HG03103 (cell line): ENCODE results near the gene HNRNPA1L2.
"Not testable (repeated sequence)": the region's sequence is repeated elsewhere in the genome, so short reads cannot be mapped to it uniquely, and the experiment has no call there.

ENCODE experiments used
- ATAC-seq: cut with Tn5 transposase; IDR thresholded peaks from one replicate; pipeline ENCODE4 v1.9.1; 2021; ENCODE audit warnings: low read depth; ENCODE audit not compliant: unreplicated experiment

HNRNPA1L2 gene

DNA sequence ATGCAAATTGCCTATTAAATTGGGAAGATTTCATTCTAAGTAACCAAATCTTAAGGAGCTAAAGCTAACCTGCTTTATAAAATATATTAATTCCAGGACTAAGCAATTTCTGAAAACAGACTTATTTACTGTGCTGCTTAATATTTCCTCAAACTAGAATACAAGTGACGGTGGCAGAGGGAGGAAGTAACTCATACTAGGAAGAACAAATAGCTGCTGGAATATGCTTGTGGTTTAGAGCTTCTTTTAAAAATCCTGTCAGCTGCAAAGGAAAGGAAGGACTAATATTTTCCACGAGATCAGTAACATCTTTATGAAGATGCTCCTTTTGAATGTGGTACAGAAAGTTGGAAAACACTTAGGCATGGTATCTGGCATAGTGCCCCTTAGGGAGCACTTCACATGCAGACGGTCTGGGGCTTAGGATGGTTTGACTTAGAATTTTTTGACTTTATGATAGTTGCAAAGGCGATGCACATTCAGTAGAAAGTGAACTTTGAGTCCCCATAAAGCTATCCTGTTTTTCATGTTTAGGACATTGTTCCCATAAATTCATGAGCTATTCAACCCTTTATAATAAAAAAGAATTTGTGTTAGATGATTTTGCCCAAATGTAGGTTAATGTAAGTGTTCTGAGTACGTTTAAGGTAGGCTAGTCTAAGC lies 3.4 kb upstream of the HNRNPA1L2 start:
- no peak for ATAC-seq

DNA sequence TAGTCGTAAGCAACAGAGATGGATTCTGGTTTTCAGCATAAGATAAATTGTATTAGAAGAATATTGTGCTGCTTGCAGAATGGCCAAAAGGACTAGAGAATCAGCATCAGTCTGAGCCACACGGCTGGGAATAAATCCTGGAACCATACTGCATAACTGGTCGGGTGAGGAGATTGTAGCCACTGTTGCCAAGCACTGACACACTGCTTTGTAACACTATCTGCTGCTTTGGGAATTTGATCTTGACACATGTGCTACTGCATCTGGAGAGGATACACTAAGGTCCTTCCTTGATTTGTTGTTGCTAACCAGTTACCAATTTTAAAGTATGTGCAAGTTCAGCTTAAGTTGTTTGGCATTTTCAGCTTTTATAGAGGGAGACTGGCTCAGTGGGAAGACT lies 1.9 kb downstream of the HNRNPA1L2 start:
- no peak for ATAC-seq

GRCh38 chr13:52646967-52647366 lies 4.7 kb downstream of the HNRNPA1L2 start:
- ATAC-seq, result no peak

- ATAC-seq, result no peak
These were observed 8.5 kb downstream of the HNRNPA1L2 start for GRCh38 chr13:52650731-52651130.

DNA sequence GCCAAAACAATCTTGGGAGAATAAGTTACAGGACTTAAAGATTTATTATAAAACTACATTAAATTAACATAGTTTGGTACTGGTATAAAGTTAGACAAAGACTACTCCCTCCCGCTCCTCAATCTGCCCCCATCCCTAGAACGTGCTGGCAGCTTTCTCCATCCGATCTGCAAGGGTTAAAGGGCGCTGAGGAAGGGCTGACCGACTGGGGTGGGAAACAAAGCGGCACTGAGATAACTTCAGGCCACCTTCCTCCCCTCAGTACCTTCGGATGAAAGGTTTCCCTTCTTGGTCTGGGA lies 9.6 kb downstream of the HNRNPA1L2 start:
- ATAC-seq, result peak; percentile 2

GRCh38 chr13:52652196-52652979 lies 10.2 kb downstream of the HNRNPA1L2 start, which contains the start of gene SUGT1:
TSS of gene SUGT1 (plus strand) at chr13:52652836. CDS start at chr13:52652921, 85 bp downstream.
- peak; percentile 90 for ATAC-seq

- peak; percentile 24 for ATAC-seq
These were observed 10.7 kb downstream of the HNRNPA1L2 start for GRCh38 chr13:52652980-52653303.

GRCh38 chr13:52659340-52659739 lies 17.1 kb downstream of the HNRNPA1L2 start:
- ATAC-seq, result no peak

DNA sequence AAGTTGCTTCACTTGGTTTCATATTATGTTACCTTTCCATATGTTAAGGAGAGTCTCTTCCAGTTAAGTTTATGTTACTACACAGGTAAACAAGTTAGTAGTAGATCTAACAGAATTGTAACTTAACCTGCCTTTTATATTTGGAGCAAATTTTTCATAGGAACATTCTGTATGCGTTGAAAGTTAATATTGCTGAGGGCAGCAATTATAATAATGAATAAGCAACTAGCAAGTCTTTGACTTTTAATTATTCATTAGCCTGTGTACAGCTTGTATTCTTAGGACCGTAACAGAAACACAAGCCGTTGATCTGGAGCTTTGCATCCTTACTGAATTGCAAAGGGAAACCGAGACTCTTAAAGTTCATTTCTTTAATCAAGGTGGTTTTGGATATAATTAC lies 22.0 kb downstream of the HNRNPA1L2 start:
- ATAC-seq, result no peak

DNA sequence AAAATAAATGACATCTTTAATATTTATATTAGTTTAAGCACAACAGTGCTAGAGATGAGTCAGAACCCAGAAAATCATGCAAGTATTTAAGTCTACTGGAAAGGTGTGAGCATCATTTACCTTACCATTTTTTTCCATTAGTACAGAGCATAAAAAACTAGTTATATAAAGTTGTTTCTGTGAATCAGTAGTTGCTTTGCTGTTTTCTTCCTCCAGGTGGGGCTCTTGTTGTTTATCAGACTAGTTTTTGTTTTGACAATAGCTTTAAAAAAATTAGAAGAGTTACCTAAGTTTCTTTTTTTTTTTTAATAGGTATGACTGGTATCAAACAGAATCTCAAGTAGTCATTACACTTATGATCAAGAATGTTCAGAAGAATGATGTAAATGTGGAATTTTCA lies 23.1 kb downstream of the HNRNPA1L2 start:
- ATAC-seq, result no peak

GRCh38 chr13:52669677-52670076 lies 27.4 kb downstream of the HNRNPA1L2 start:
- ATAC-seq, result no peak

DNA sequence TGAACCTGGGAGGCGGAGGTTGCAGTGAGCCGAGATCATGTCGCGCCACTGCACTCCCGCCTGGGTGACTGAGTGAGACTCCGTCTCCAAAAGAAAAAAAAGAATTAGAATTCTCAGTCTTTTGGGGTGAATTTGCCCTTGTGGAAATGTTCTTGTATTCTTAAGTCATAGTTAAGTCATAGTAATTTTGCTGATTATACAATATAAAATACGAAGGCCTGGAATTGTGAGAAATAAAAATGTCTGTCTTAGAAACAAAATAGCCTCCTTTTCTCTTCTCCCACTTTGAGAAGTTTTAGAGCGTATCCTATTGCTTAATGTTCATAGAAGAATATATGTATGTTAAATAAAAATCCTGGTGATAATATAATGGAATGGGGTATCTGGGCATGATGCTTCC lies 28.5 kb downstream of the HNRNPA1L2 start:
- no peak for ATAC-seq

DNA sequence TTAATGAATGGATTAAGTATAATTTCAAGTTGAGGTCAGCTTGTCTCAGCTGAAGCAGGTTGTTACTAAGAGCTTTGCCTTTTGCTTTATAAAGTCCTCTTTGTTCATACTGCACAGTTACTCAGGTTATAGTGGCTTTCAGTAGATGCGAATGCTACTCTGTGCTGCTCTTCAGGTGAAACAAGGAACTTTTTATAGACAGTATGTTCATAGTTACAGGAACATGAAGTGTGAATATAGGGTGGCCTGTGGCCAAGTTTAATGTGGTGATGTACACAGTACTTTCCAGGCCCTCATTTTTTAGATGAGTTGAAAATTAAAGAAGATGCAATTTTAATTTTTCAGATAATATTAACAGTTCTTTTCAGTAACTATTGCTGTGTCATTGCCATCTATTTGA lies 31.2 kb downstream of the HNRNPA1L2 start:
- ATAC-seq, result no peak

DNA sequence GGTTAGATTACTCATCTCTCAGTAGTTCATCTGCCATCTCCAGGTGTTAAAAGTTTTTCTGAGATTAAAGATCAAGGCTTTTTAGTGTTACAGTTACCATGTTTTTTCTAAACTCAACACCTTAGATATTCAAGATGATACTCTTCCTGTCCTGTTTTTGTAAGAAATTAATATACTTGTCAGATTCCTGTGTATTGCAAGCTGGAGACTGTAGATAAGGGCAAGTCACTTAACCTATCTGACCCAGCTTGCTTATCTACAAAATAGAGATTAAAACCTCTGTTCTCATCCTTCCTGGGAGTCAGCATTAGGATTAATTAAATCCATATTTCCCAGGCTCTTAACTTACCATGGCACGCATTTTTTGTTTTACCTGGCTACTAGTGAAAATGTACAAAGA lies 35.6 kb downstream of the HNRNPA1L2 start:
- ATAC-seq, result no peak

DNA sequence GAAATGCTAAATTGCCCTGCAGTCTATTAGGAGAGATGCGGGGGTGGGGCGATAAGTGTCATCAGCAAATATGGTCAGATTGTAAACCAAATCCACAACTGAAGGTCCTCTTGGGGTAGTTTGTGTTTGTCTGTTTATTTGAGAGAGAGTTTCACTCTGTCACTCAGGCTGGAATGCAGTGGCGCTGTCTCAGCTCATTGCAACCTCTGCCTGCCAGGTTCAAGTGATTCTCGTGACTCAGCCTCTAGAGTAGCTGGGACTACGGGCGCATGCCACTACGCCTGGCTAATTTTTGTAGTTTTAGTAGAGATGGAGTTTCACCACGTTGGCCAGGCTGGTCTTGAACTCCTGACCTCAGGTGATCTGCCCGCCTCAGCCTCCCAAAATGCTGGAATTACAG lies 43.6 kb downstream of the HNRNPA1L2 start:
- ATAC-seq, result not testable (repeated sequence)

GRCh38 chr13:52686376-52686775 lies 44.1 kb downstream of the HNRNPA1L2 start:
- no peak for ATAC-seq
